Tracheal epithelial cell (primary cell): Measurements from ENCODE around the gene RHBDD3. TPM values are rescaled to one million over a fixed set of nuclear protein-coding genes. Genes with fewer than 3 reads are reported as not detected.

Experiments
- total RNA-seq: library from RNA; depleted of rRNA; stranded (reverse); fragments of >200 nt; gene quantifications from 2 replicates; pipeline ENCODE4 v1.2.1, GENCODE V29; 2014

The RHBDD3 gene
- total RNA-seq = 22.2 and 25.6 TPM in 2 replicates

GRCh38 chr22:29267858-29268510, at the start of gene RHBDD3, which contains the start of gene EWSR1:
Gene RHBDD3, minus strand, starts transcription at chr22:29267981. Its CDS starts 2,355 bp downstream, at chr22:29265626.
Gene EWSR1, plus strand, starts transcription at chr22:29268268. Its CDS starts 69 bp downstream, at chr22:29268337.

DNA sequence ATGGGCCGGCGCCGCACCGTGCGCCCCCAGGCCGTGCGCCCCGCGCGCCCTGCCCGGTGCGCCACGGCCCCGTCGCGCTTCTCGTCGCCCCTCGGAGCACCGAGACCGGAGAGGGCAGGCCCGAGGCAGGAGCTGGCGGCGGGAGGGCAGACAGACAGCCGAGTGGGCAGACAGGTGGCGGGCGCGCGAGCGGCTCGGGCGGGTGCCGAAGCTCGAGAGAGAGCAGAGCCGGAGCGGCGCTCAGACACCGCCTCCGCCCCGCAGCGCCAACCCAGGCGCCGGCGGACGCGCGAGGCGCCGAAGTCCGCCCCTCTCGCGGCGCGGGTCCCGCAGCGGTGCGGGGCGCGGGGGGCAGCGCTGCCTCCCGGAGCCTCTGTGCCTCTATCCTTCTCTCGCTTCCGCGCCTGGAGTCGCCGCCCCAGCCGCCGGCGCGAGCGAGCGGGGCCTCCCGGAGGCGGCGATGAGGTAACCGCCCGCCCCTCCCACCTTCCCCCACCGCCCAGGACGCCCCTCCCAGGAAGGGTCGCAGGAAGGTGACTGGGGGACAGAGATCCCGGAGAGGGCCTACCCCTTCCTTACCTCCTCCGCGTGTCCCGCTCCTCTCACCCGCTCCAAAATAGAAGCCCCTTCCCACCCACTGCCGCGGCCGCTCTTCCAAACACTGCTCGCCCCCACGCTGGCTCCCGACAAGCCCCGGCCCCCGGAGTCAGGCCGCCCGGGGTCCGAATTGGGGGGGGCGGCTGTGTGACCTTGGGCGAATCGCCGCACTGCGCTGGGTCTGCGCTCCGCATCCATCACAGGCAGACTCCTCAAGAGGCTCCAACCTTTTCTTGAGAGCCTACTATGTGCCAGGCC, 47.7 kb upstream of the RHBDD3 start, which contains the start of gene RASL10A:
Gene RASL10A (minus strand): TSS at position 412 of the 855 bp plus-strand sequence. CDS start 451 bp downstream, outside the sequence.

GRCh38 chr22:29306175-29306834, 38.5 kb upstream of the RHBDD3 start, which contains the start of gene GAS2L1:
Gene GAS2L1, plus strand, starts transcription at chr22:29306650. Its CDS starts 1,456 bp downstream, at chr22:29308106.

Other genes starting within 250 kb of the RHBDD3 start
- gene C22orf31, start 206.2 kb downstream of the RHBDD3 start, total RNA-seq = not detected in 2 replicates
- 6.5 and 7.7 TPM in 2 replicates for gene KREMEN1, start 194.9 kb downstream of the RHBDD3 start, total RNA-seq
- 0.96 TPM in 1 of 2 replicates, not detected in the other for gene EMID1, start 62.1 kb downstream of the RHBDD3 start, total RNA-seq
- gene EWSR1, start 287 bp upstream of the RHBDD3 start, total RNA-seq = 74.8 and 133 TPM in 2 replicates
- 12.3 and 17.9 TPM in 2 replicates for gene GAS2L1, start 38.7 kb upstream of the RHBDD3 start, total RNA-seq
- gene RASL10A, start 47.7 kb upstream of the RHBDD3 start, total RNA-seq = under 0.01 TPM in 1 of 2 replicates, not detected in the other
- gene AP1B1, start 120.6 kb upstream of the RHBDD3 start, total RNA-seq = 52.2 and 64.3 TPM in 2 replicates
- gene RFPL1, start 170.6 kb upstream of the RHBDD3 start, total RNA-seq = not detected in 2 replicates
- 0.21 and 0.72 TPM in 2 replicates for gene NEFH, start 212.2 kb upstream of the RHBDD3 start, total RNA-seq